ENCODE measurements around the gene SPNS1.
A peak's percentile ranks its signal among the peaks of the same experiment; 100 is the strongest.

DNA sequence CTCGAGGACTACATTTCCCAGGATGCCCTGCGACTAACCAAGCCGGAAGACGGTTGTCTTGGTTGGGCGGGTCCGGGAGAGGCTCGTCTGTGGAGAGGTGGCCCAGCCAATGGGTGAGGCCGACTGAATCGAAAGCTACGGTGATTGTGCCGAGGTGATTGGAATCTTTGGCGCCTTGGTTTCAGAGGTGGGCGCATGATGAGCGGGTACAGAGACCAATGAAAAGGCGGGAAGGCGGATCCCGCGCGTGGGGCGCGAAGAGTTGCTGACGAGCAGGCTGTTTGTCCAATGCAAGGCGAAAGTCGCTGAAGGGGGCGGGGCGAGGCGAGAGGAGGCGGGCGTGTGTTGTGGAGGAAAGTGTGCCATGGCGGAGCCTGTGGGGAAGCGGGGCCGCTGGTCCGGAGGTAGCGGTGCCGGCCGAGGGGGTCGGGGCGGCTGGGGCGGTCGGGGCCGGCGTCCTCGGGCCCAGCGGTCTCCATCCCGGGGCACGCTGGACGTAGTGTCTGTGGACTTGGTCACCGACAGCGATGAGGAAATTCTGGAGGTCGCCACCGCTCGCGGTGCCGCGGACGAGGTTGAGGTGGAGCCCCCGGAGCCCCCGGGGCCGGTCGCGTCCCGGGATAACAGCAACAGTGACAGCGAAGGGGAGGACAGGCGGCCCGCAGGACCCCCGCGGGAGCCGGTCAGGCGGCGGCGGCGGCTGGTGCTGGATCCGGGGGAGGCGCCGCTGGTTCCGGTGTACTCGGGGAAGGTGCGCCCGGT, 23.7 kb upstream of the SPNS1 start, which contains the start of gene NFATC2IP:
- TF ChIP-seq L3MBTL2 (conservative IDR thresholded peaks at IDR 0.05), result 0 out of 2 replicates have a peak, but pooled peaks have one; percentile 39
- no peak for TF ChIP-seq SP1 (IDR thresholded peaks at IDR 0.05)

Data from HEK293T (cell line).